Effector memory CD4-positive, alpha-beta T cell (primary cell): ENCODE measurements around the gene QRICH2.
"Not testable (repeated sequence)": the region's sequence is repeated elsewhere in the genome, so short reads cannot be mapped to it uniquely, and the experiment has no call there.

Experiments used
- DNase-seq, 3 donors: peaks; one replicate each; pipeline ENCODE4 v3.0.0-alpha.2; 2020
- H3K27ac ChIP-seq: 2 replicates; pipeline ENCODE4 v1.7.0; 2013; ENCODE audit warnings: mild to moderate bottlenecking, low read length, moderate library complexity; ENCODE audit not compliant: insufficient read depth, poor library complexity, severe bottlenecking
- H3K27me3 ChIP-seq: replicated peaks from 2 replicates; pipeline ENCODE4 v1.7.0; 2013; ENCODE audit warnings: mild to moderate bottlenecking, low read length; ENCODE audit not compliant: insufficient read depth, control insufficient read depth, poor library complexity, severe bottlenecking
- H3K36me3 ChIP-seq: 2 replicates; pipeline ENCODE4 v1.7.0; 2013; ENCODE audit warnings: mild to moderate bottlenecking, low read length, moderate library complexity; ENCODE audit not compliant: control insufficient read depth, insufficient read depth
- H3K4me1 ChIP-seq: 2 replicates; pipeline ENCODE4 v1.7.0; 2013; ENCODE audit warnings: low read length, mild to moderate bottlenecking; ENCODE audit not compliant: control insufficient read depth, insufficient read depth, poor library complexity, severe bottlenecking
- H3K4me3 ChIP-seq: 2 replicates; pipeline ENCODE4 v1.7.0; 2013; ENCODE audit warnings: low read length, low read depth, mild to moderate bottlenecking; ENCODE audit not compliant: insufficient read depth, poor library complexity, severe bottlenecking
- H3K9me3 ChIP-seq: 2 replicates; pipeline ENCODE4 v1.7.0; 2013; ENCODE audit warnings: mild to moderate bottlenecking, low read length, moderate library complexity; ENCODE audit not compliant: control insufficient read depth

Gene QRICH2

DNA sequence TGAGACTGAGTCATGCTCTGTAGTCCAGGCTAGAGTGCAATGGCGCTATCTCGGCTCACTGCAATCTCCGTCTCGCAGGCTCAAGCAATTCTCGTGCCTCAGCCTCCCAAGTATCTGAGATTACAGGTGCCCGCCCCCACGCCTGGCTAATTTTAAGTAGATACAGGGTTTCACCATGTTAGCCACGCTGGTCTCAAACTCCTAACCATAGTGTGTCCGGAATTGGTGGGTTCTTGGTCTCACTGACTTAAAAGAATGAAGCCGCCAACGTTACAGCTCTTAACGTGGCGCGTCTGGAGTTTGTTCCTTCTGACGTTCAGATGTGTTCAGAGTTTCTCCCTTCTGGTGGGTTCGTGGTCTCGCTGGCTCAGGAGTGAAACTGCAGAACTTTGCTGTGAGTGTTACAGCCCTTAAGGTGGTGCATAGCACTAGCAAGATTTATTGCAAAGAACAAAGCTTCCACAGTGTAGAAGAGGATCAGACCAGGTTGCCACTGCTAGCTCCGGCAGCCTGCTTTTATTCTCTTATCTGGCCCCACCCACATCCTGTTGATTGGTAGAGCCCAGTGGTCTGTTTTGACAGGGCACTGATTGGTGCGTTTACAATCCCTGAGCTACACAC lies 51.5 kb downstream of the QRICH2 start:
- not testable (repeated sequence) for H3K27ac ChIP-seq

DNA sequence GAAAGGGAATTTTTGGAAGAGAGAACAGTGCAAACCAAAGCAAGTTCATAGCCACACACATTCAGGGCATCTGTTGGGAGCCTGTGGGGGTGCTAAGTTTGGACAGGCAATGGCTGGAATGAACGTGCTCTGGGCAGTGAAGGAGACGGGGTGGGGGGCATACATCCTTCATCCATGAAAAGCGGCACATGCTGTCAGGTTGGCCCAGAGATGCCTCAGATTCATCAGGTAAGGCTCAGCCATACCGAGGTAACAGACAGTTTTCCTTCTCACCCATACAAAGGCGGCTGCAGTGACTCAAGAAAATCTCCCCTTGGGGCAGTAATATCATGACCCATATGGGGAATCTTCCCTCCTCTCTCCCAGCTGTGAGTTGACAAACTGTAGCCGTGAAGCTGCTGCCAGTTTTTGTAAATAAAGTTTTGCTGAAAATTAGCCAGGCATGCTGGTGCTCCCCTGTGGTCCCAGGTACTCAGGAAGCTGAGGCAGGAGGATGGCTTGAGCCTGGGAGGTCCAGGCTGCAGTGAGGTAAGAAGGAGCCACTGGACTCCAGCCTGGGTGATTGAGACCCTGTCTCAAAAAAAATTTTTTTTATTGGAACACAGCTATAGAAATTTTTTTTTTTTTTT lies 52.2 kb downstream of the QRICH2 start:
- DNase-seq: no peak
- peaks cover 37% of the 10 kb centered on the region for H3K4me1 ChIP-seq
- no peaks in the 10 kb centered on the region for H3K9me3 ChIP-seq
- H3K27ac ChIP-seq: no peak overlapping the region
- H3K27me3 ChIP-seq: no peaks in the 10 kb centered on the region
- no peak overlapping the region for H3K4me3 ChIP-seq
- no peaks in the 10 kb centered on the region for H3K36me3 ChIP-seq

More for the DNA sequence above, 51.5 kb downstream of the QRICH2 start:
- H3K4me3 ChIP-seq, H3K36me3 ChIP-seq, H3K9me3 ChIP-seq, H3K27me3 ChIP-seq, DNase-seq: not testable (repeated sequence)
- peaks cover 35% of the 10 kb centered on the region for H3K4me1 ChIP-seq

DNA sequence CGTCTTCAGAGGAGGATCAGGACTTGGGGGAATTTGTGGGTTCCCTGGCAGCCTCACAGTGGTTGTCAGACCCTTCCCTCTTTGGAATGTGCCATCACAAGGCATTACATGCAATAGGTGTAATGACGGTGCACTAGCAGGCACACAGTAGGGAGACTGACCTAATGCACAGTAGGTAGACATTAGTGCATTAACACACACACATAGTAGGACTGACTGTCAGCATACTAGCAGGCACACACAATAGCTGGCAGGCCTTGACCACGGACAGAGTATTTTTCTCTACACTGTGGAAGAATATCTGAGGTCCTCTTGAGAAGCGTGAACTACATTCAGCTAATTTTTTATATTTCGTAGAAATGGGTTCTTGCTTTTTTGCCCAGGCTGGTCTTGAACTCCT lies 53.8 kb downstream of the QRICH2 start:
- Histone ChIP-seq H3K36me3 (no peaks in the 10 kb centered on the region), H3K27me3 (no peaks in the 10 kb centered on the region), H3K27ac (no peak overlapping the region), H3K4me3 (no peak overlapping the region), H3K9me3 (no peaks in the 10 kb centered on the region), H3K4me1 (peaks cover 37% of the 10 kb centered on the region)
- DNase-seq: no peak

DNA sequence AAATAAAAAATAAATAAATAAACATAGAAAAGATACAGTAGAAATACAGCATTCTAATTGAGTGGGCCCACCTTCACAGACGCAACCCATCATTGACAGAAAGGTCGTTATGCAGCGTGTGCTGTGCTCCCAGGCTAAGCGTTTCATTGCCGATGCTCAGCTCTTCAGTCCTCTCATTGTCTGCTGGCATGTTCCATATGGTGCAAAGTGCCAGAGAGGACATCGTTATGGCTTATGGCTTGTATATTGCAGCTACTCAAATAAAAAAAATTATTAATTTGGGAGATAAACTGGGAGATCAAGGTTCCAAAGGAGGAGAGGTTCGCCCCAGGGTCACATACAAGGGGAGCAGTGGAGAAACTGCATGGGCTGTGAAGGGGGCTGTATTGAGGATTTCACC lies 54.2 kb downstream of the QRICH2 start:
- no peaks in the 10 kb centered on the region for H3K27me3 ChIP-seq
- no peaks in the 10 kb centered on the region for H3K9me3 ChIP-seq
- H3K4me1 ChIP-seq: peaks cover 37% of the 10 kb centered on the region
- no peaks in the 10 kb centered on the region for H3K36me3 ChIP-seq
- H3K27ac ChIP-seq: peak overlapping the region; percentile 13
- no peak overlapping the region for H3K4me3 ChIP-seq
- DNase-seq: no peak

DNA sequence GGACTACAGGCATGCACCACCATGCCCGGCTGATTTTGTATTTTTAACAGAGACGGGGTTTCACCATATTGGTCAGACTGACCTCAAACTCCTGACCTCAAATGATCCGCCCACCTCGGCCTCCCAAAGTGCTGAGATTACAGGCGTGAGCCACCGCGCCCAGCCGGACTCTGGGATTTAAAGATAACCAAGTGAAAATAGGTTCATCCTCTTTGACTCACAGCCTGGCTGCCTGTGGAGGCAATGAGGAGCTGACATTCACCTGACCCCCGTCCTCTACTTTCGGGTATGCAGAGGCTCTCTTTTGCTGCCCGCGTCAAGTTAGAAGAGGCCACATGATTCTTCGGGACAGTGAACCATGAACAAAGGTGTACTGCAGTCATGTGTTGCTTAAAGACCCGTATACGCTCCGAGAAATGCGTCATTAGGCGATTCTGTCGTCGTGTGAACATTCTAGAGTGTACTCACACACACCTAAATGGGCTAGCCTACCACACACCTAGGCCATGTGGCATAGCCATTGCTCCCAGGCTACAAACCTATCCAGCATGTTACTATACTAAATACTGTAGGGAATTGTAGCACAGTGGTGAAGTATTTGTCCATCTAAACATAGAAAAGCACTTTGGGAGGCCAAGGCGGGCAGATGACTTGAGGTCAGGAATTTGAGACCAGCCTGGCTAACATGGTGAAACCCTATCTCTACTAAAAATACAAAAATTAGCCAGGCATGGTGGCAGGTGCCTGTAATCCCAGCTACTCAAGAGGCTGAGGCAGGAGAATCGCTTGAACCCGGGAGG lies 54.9 kb downstream of the QRICH2 start:
- Histone ChIP-seq H3K27ac (peak overlapping the region; percentile 69), H3K4me1 (peaks cover 37% of the 10 kb centered on the region)
- H3K36me3 ChIP-seq, H3K27me3 ChIP-seq, H3K9me3 ChIP-seq, H3K4me3 ChIP-seq, DNase-seq: not testable (repeated sequence)

DNA sequence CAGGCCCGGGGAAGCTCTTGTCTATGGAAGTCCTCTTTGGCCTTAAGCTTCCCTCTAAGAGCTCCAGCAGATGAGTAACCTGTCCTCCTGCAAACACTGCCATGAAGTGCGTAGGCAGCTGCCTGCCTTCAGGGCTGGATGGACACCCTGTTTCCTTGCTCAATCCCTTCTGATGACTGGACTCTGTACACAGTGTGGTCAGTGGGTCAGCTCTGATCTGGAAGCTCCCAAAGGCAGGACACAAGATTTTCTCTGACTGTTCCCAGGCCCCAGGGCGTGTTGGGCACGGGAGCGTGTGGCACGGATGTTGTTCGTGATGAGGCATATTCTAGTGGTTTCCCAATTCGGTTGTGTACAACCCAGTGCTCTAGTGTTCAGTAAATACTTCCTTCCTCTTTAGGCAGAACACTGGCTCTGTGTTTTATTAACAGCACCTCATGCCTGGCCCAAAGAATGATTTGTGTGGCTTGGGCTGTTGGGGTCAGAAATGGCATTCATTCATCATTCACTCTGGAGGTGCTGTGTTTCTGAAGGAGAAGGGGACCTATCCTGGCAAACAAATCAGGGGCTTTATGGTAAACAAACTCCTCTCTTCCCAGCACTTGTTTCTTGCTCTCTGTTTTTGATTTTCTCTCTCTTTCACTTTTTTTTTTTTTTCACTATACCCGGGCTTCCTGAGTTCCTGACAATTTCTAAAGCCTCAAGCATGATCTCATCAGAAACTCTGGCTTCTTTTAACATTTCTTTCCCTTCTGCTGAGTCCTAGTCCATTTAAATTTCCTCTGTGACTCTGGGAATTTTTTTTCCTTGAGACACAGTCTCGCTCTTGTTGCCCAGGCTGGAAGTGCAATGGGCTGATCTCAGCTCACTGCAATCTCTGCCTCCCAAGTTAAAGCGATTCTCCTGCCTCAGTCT lies 55.8 kb downstream of the QRICH2 start:
- Histone ChIP-seq H3K27me3 (no peaks in the 10 kb centered on the region), H3K4me1 (peaks cover 37% of the 10 kb centered on the region), H3K4me3 (peak overlapping the region; percentile 9), H3K9me3 (no peaks in the 10 kb centered on the region), H3K36me3 (no peaks in the 10 kb centered on the region), H3K27ac (peak overlapping the region; percentile 69)
- DNase-seq: no peak

DNA sequence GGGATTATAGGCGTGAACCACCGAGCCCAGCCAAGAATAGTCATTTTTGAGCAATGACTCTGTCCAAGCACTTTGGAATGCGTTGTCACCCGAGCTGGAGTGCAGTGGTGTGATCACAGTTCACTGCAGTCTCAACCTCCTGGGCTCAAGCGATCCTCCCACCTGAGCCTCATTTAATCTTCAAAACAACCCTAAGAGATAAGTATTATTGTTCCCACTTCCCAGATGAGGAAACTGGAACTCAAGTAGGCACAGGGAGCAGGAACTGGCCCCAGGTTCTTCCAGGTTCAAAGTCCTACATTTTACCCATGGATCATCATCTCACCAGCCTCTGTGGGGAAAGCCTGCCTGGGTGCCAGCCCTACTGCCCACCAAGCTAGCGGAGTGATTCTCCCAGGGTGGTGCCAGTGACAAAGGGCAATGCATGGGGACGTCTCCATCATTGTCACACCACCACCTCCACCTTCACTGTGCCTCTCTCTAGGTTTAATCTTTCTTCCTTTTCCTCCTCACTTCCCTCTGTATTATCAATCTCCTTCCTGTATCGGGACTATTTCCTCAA lies 56.5 kb downstream of the QRICH2 start:
- Histone ChIP-seq H3K4me3 (no peak overlapping the region), H3K27ac (peak overlapping the region; percentile 69), H3K4me1 (peaks cover 41% of the 10 kb centered on the region), H3K27me3 (no peaks in the 10 kb centered on the region), H3K36me3 (no peaks in the 10 kb centered on the region), H3K9me3 (no peaks in the 10 kb centered on the region)
- DNase-seq: no peak

DNA sequence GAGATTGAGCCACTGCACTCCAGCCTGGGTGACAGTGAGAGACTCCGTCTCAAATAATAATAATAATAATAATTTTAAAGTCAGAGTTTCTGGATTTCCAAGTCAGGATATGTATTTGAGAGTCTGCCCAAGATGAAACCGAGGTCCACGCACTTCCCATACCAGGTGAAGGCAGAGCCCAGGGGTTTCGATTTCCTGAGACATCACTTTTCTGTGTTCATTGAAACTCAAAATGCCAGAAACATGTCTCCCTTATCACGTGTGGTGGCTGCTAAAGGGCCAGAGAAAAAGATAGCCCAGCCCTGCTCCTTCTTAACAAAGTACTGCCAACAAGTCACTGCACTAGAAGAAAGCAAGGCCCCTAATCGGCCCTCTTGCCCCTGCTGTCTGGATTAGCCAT lies 57.9 kb downstream of the QRICH2 start:
- Histone ChIP-seq H3K4me3 (no peak overlapping the region), H3K9me3 (no peaks in the 10 kb centered on the region), H3K4me1 (peaks cover 48% of the 10 kb centered on the region), H3K27ac (no peak overlapping the region), H3K27me3 (no peaks in the 10 kb centered on the region), H3K36me3 (no peaks in the 10 kb centered on the region)
- no peak for DNase-seq

DNA sequence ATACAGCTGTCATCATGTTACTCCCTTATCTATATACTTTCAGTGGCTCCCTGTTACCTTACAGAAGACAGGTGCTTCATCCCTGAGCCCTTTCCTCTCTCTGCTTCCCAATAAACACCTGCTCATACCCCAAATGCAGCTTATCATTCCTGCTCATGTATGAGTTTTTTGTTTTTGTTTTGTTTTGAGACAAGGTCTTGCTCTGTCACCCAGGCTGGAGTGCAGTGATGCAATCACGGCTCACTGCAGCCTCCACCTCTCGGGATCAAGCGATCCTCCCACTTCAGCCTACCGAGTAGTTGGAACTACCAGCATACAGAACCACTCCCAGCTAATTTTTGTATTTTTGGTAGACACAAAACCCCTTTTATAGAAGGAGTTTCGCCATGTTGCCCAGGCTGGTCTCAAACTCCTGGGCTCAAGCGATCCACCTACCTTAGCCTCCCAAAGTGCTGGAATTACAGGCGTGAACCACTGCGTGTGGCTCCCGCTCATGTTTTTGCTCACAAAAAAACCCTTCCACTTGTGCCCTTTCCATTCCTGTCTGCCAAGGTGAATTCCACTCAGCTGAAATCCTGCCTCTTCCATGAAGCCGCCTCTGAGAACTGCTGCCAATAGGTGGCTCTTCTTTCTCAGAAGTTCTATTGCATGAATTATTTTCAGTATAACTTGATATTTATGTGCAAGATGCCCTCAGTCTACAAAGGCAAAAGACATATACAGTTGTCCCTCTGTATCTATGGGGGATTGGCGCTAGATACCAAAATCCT lies 59.9 kb downstream of the QRICH2 start:
- no peak overlapping the region for H3K4me3 ChIP-seq
- DNase-seq: no peak
- peaks cover 47% of the 10 kb centered on the region for H3K4me1 ChIP-seq
- no peaks in the 10 kb centered on the region for H3K27me3 ChIP-seq
- no peaks in the 10 kb centered on the region for H3K36me3 ChIP-seq
- no peaks in the 10 kb centered on the region for H3K9me3 ChIP-seq
- H3K27ac ChIP-seq: no peak overlapping the region
